Stimulated activated CD8-positive, alpha-beta memory T cell treated with anti-CD3 and anti-CD28 coated beads, Interleukin-12 subunit alpha, Interleukin-12 subunit beta, amount 100 ng/mL, for 1 hour (primary cell): ENCODE data around the gene NPHS2.
"Not testable (repeated sequence)": the region's sequence is repeated elsewhere in the genome, so short reads cannot be mapped to it uniquely, and the experiment has no call there.

Experiments
- DNase-seq: peaks from one replicate; pipeline ENCODE4 v3.0.0-alpha.2; 2020; ENCODE audit warnings: low read depth

The NPHS2 gene

GRCh38 chr1:179547021-179547535 is 28.7 kb downstream of the NPHS2 start:
- DNase-seq = no peak

- no peak for DNase-seq
Measured at GRCh38 chr1:179545321-179545720, 30.4 kb downstream of the NPHS2 start.

- no peak for DNase-seq
Measured at GRCh38 chr1:179541774-179542173, 34.0 kb downstream of the NPHS2 start.

GRCh38 chr1:179530352-179530751 is 45.4 kb downstream of the NPHS2 start:
- no peak for DNase-seq

GRCh38 chr1:179529482-179530195 is 46.1 kb downstream of the NPHS2 start:
- no peak for DNase-seq

- DNase-seq = not testable (repeated sequence)
Measured at GRCh38 chr1:179518544-179518943, 57.2 kb downstream of the NPHS2 start.

GRCh38 chr1:179516976-179517705 is 58.6 kb downstream of the NPHS2 start:
- no peak for DNase-seq

- DNase-seq = no peak
Measured at GRCh38 chr1:179510038-179510437, 65.7 kb downstream of the NPHS2 start.

GRCh38 chr1:179509384-179509783 is 66.4 kb downstream of the NPHS2 start:
- DNase-seq = no peak

GRCh38 chr1:179506199-179506598 is 69.5 kb downstream of the NPHS2 start:
- no peak for DNase-seq
